ENCODE results near the gene TTC34. TPM values are rescaled to one million over a fixed set of nuclear protein-coding genes. Genes with fewer than 3 reads are reported as not detected.

The TTC34 gene
- polyA plus RNA-seq, 1 of the 3 experiments (the other 2 are of a cell fraction), result 0.16 TPM

GRCh38 chr1:2825487-2826189, 24.1 kb upstream of the TTC34 start:
- POLR2A ChIA-PET, result no interaction called here
- H3K9ac ChIP-seq, result no peak overlapping the region
- DNase-seq, result no peak
- no peak overlapping the region for H2AFZ ChIP-seq (ENCODE audit: low read depth)
- no peaks in the 10 kb centered on the region for H3K79me2 ChIP-seq (ENCODE audit: insufficient read depth)
- no peaks in the 10 kb centered on the region for H3K9me2 ChIP-seq
- no peak for TF ChIP-seq SMC3 (IDR thresholded peaks at IDR 0.05; ENCODE audit: low read depth, low read length)
- TF ChIP-seq FOXJ3 (CRISPR knock-in tag; IDR thresholded peaks at IDR 0.05), result no peak
- TF ChIP-seq RAD21 (IDR thresholded peaks at IDR 0.05; ENCODE audit: low read length), result no peak
- TF ChIP-seq POLR2AphosphoS5 (IDR thresholded peaks at IDR 0.05; ENCODE audit: low read depth, low read length), result no peak
- no peak for TF ChIP-seq ELF1 (IDR thresholded peaks at IDR 0.05)
- H3K4me1 ChIP-seq (ENCODE audit: control insufficient read depth in 1 of 2, insufficient read depth in 2 of 2, low read depth in 1 of 2, low read length in 1 of 2), result no peaks in the 10 kb centered on the region
- CTCF ChIA-PET, result interaction anchor here (1.0 kb wide), 1 partner anchor 50 kb away, joined by 3 read pairs; no protein-coding TSS in a partner anchor
- no peaks in the 10 kb centered on the region for H3K9me3 ChIP-seq
- no peaks in the 10 kb centered on the region for H3F3A ChIP-seq (replicated peaks; ENCODE audit: insufficient read depth)
- no peak overlapping the region for H3K27ac ChIP-seq (ENCODE audit: low read depth in 2 of 2, low read length in 1 of 2)
- H3K27me3 ChIP-seq (ENCODE audit: insufficient read depth), result no peaks in the 10 kb centered on the region
- 4% methylated on average over 8 of the region's 18 CpGs for WGBS (ENCODE audit: low lambda C conversion rate)
- H3K36me3 ChIP-seq (replicated peaks in 1 of 2; ENCODE audit: control insufficient read depth in 1 of 2, insufficient read depth in 2 of 2, low read length in 1 of 2), result no peaks in the 10 kb centered on the region
- no peaks in the 10 kb centered on the region for H4K20me1 ChIP-seq (ENCODE audit: insufficient read depth)
- H3K4me3 ChIP-seq (ENCODE audit: low read depth in 2 of 2, low read length in 1 of 2), result no peak overlapping the region
- no peak overlapping the region for H3K4me2 ChIP-seq

GRCh38 chr1:2824999-2825398, 23.5 kb upstream of the TTC34 start:
- ChIA-PET POLR2A (no interaction called here), CTCF (interaction anchor here (1.0 kb wide), 1 partner anchor 51 kb away, joined by 3 read pairs; no protein-coding TSS in a partner anchor)
- no peaks in the 10 kb centered on the region for H3K9me2 ChIP-seq
- H3F3A ChIP-seq (replicated peaks; ENCODE audit: insufficient read depth), result no peaks in the 10 kb centered on the region
- H3K9me3 ChIP-seq, result no peaks in the 10 kb centered on the region
- H3K4me3 ChIP-seq (ENCODE audit: low read depth in 2 of 2, low read length in 1 of 2), result no peak overlapping the region
- no peak for DNase-seq
- H3K27me3 ChIP-seq (ENCODE audit: insufficient read depth), result no peaks in the 10 kb centered on the region
- H2AFZ ChIP-seq (ENCODE audit: low read depth), result no peak overlapping the region
- H3K79me2 ChIP-seq (ENCODE audit: insufficient read depth), result no peaks in the 10 kb centered on the region
- H3K36me3 ChIP-seq (replicated peaks in 1 of 2; ENCODE audit: control insufficient read depth in 1 of 2, insufficient read depth in 2 of 2, low read length in 1 of 2), result no peaks in the 10 kb centered on the region
- H3K4me1 ChIP-seq (ENCODE audit: control insufficient read depth in 1 of 2, insufficient read depth in 2 of 2, low read depth in 1 of 2, low read length in 1 of 2), result no peaks in the 10 kb centered on the region
- no peak for TF ChIP-seq SIN3A (IDR thresholded peaks at IDR 0.05; ENCODE audit: borderline replicate concordance, low read depth, low read length)
- TF ChIP-seq MXI1 (IDR thresholded peaks at IDR 0.05; ENCODE audit: low read depth, low read length), result no peak
- no peak for TF ChIP-seq IRF3 (IDR thresholded peaks at IDR 0.05; ENCODE audit: low read depth, low read length)
- TF ChIP-seq, protein P1, sequence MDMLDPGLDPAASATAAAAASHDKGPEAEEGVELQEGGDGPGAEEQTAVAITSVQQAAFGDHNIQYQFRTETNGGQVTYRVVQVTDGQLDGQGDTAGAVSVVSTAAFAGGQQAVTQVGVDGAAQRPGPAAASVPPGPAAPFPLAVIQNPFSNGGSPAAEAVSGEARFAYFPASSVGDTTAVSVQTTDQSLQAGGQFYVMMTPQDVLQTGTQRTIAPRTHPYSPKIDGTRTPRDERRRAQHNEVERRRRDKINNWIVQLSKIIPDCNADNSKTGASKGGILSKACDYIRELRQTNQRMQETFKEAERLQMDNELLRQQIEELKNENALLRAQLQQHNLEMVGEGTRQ (IDR thresholded peaks at IDR 0.05; ENCODE audit: borderline replicate concordance, low read depth, low read length), result no peak
- no peak for TF ChIP-seq EP300 (IDR thresholded peaks at IDR 0.05; ENCODE audit: borderline replicate concordance in 1 of 2, low read depth in 1 of 2, low read length in 1 of 2)
- no peak for TF ChIP-seq MEF2A (IDR thresholded peaks at IDR 0.05; ENCODE audit: borderline replicate concordance, low read depth)
- no peak for TF ChIP-seq TEAD4 (IDR thresholded peaks at IDR 0.05; ENCODE audit: borderline replicate concordance, insufficient read depth)
- TF ChIP-seq RAD21 (IDR thresholded peaks at IDR 0.05; ENCODE audit: low read length), result no peak
- no peak for TF ChIP-seq NFIC (IDR thresholded peaks at IDR 0.05; ENCODE audit: borderline replicate concordance)
- no peak for TF ChIP-seq YY1 (IDR thresholded peaks at IDR 0.05; ENCODE audit: low read depth)
- H3K9ac ChIP-seq, result no peak overlapping the region
- no peak overlapping the region for H3K27ac ChIP-seq (ENCODE audit: low read depth in 2 of 2, low read length in 1 of 2)
- H3K4me2 ChIP-seq, result no peak overlapping the region
- no peaks in the 10 kb centered on the region for H4K20me1 ChIP-seq (ENCODE audit: insufficient read depth)
